ENCODE results near the gene RPS23.

The RPS23 gene

GRCh38 chr5:82234885-82235284 lies 43.3 kb downstream of the RPS23 start:
- ATAC-seq = no peak
- Mint-ChIP-seq H3K4me1 (no peaks in the 10 kb centered on the region), H3K27me3 (no peaks in the 10 kb centered on the region), H3K36me3 (no peaks in the 10 kb centered on the region), H3K9me3 (no peaks in the 10 kb centered on the region), H3K27ac (no peak overlapping the region), H3K4me3 (no peak overlapping the region)

- H3K27me3 Mint-ChIP-seq = no peaks in the 10 kb centered on the region
- no peak overlapping the region for H3K4me3 Mint-ChIP-seq
- H3K9me3 Mint-ChIP-seq = no peaks in the 10 kb centered on the region
- H3K36me3 Mint-ChIP-seq = no peaks in the 10 kb centered on the region
- H3K27ac Mint-ChIP-seq = no peak overlapping the region
- peak; percentile 68 for ATAC-seq
- peaks cover 6% of the 10 kb centered on the region for H3K4me1 Mint-ChIP-seq
These were observed 52.5 kb downstream of the RPS23 start for GRCh38 chr5:82225525-82226172.
